8988T (cell line): ENCODE measurements around the gene ZNF624.
A peak's percentile ranks its signal among the peaks of the same experiment; 100 is the strongest.

Experiments used
- DNase-seq: peaks from one replicate; pipeline ENCODE4 v3.0.0; 2011

Gene ZNF624

DNA sequence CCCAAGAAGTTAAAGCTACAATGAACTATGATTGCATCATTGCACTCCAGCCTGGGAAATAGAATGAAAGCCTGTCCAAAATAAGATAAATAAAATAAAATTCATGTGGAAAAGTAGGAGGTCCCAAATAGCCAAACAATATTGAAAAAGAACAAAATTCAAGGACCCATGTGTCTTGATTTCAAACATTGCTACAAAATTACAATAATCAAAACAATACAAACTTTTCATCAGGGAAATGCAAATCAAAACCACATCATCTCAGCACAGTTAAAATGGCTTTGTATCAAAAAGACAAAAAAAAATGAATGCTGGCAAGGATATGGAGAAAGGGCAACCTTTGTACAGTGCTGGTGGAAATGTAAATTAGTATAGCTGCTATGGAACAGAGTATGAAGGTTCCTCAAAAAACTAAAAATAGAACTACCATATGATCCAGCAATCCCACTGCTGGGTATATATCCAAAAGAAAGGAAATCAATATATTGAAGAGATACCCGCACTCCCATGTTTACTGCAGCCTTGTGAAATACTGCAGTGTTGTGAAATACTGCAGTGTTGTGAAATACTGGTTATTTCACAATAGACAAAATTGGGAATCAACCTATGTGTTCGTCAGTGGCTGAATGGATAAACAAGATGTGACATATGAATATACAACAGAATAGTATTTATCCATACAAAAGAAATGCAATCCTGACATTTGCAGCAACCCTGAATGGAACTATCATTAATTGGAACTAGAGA, 60.1 kb downstream of the ZNF624 start:
- DNase-seq: no peak

DNA sequence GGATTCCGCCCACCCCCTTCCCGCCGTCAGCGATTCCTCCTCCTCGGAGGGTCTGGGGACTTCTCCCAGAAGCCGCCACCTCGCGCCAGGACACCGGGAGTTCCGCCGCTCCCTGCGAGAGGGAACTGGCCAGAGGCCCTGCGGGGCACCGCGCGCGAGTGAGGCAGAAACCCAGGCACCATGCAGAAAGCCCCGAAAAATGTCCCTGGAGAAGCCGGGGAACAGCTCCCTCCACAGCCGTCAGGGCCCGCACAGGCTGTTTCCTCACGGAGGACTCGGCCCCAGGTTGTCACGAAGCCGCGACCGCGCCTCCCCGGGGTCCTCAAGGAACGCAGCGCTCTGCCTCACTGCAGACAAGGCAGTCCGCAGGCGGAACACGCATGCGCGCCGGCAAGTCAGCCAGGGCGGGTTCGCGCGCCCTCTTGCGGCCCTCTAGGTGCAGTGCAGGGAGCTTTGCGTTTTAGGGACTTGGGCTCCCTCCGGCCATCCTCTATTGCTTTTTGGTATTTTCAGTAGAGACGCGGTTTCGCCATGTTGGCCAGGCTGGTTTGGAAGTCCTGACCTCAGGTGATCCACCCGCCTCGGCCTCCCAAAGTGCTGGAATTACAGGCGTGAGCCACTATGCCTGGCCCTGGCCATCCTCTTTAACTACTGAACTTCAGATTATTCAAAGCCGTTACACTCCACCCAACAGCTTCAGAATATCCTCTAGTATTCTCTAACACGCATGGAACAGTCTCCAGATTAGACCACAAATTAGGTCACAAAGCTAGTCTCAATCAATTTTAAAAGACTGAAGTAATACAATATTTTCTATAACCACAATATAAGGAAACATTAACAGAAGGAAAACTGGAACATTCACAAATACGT, 64.3 kb downstream of the ZNF624 start:
- DNase-seq: peak; percentile 87

DNA sequence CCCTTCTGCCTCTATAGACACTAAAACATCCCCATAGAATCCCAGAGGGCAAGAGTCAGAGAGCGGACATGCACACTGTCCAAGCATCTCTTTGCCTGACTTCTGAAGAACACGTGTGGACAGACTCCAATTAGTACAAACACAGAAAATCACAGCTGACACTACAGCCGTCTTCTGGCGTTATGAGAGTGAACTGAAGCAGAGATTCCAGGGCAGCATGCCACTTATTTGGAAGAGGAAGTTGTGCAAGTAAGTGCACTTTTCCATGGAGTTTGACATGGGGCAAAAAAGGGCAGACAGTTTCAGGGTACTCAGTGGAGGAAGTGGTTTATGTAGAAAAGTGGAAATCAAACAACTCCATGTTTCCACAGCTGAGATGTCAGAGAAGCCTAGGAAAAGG, 67.9 kb downstream of the ZNF624 start:
- no peak for DNase-seq

DNA sequence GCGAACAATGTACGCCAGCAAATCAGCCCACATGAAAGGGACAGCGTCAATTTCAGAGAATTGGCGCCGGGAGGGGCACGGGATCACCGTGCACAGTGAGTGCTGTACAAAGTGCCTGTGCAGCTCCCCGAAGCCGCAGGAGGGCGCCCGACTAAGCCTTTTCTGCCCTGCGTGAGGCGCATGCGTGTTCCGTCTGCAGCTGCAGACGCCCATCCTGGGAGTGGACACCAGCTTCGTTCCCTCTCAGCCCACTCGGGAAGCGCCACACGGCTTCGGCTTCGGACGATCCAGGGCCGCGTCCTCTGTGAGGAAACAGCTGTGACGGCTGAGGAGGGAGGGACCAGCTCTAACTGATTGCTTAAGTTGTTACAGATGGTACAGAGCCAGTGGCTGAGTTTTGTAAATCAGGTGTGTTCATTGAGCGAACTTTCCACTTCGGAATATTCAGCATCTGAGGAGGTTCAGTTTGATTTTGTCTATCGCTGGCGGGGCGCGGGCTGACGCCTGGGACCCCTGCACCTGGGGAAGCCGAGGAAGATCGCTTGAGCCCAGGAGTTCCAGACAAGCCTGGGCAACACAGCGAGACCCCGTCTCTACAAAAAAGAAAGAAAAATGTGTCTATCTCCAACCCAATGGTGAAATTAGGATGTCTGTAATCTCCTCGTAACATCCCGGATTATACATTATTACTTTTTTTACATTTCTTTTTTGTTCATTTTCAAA, 69.2 kb downstream of the ZNF624 start:
- peak; percentile 95 for DNase-seq

DNA sequence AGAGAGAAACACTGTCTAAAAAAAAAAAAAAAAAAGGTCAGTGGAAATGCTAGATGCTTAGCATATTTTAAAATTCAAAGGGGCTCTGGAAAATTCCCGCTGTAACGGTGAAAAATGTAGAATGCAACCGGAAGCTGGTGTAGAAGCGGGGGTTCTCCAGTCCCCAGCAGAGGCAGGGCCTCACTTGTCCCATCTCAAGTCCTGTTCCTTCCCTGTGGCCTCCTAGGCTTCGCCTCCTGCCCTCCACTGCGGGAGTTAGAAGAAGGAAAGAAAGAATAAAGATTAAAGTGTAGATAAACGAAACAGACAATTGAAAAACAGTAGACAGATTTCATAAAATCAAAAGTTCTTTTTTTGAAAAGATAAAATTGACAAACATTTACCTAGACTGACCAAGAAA, 69.9 kb downstream of the ZNF624 start:
- no peak for DNase-seq

DNA sequence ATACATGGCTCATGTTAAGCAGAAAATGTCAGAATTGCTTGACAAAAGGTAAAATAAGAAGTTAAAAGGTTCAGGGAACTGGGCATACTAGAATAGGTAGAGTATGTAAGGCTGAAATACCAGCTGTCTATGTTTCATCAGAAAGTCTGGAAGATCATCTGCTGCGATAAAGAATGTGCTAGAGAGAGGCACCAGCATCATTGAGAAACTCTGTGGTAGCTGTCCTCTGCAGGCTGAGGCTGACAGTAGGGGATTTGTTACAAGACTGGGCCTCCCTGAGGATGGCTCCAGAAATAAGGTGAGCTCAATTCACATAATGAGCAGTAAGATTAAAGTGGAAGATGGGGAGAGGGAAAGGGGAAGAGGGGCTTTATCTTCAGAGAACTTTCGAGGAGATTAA, 80.2 kb downstream of the ZNF624 start:
- no peak for DNase-seq
